HEK293 (cell line): ENCODE results near the gene BOC.

Experiments used
- CTCF ChIA-PET: fragments of 350-600 bp; formaldehyde crosslinking; extraction: SDS; loops from one replicate; lab custom pipeline; 2021; ENCODE audit warnings: antibody characterized with exemption; lab: Yijun Ruan, JAX
- POLR2A ChIA-PET: fragments of 300-600 bp; formaldehyde crosslinking; extraction: SDS; loops from one replicate; lab custom pipeline; 2020; ENCODE audit warnings: antibody characterized with exemption, inconsistent platforms; lab: Yijun Ruan, JAX
- H3K27ac ChIP-seq: fragments of 200-500 bp; sonication (Bioruptor generic); 2 replicates; pipeline ENCODE4 v1.5.1; 2014; ENCODE audit warnings: low read depth, low read length, control low read depth, inconsistent platforms; ENCODE audit errors: extremely low read depth
- H3K36me3 ChIP-seq, 2 experiments: fragments of 200-500 bp in 1 of 2; sonication (Bioruptor generic) in 1 of 2; 1 replicate in 1 of 2; 2 replicates in 1 of 2; pipeline ENCODE4 v1.5.1; 2014 to 2017; ENCODE audit warnings: inconsistent platforms in 2 of 2, low read length in 2 of 2; ENCODE audit not compliant: control insufficient read depth in 2 of 2, insufficient read depth in 1 of 2
- H3K4me1 ChIP-seq: fragments of 200-500 bp; sonication (Bioruptor generic); 2 replicates; pipeline ENCODE4 v1.5.1; 2014; ENCODE audit warnings: mild to moderate bottlenecking, low read length, inconsistent platforms; ENCODE audit not compliant: control insufficient read depth, insufficient read depth
- H3K4me3 ChIP-seq: 2 replicates; pipeline ENCODE4 v1.5.1; 2011; ENCODE audit warnings: low read depth, mild to moderate bottlenecking, control low read depth, low read length, moderate library complexity
- H3K9me3 ChIP-seq: fragments of 200-500 bp; sonication (Bioruptor generic); 2 replicates; pipeline ENCODE4 v1.5.1; 2014; ENCODE audit warnings: low read depth, low read length, inconsistent platforms; ENCODE audit not compliant: control insufficient read depth, insufficient read depth
- ZBTB48 ChIP-seq: fragments of 450-650 bp; formaldehyde crosslinking; IDR thresholded peaks from 2 replicates; pipeline ENCODE4 v1.5.1; 2016; ENCODE audit warnings: missing biosample characterization, missing genetic modification characterization
- ZIC2 ChIP-seq: fragments of 450-650 bp; formaldehyde crosslinking; IDR thresholded peaks from 2 replicates; pipeline ENCODE4 v1.5.1; 2016; ENCODE audit warnings: missing biosample characterization, missing genetic modification characterization
- ZNF157 ChIP-seq: fragments of 450-650 bp; formaldehyde crosslinking; IDR thresholded peaks from 2 replicates; pipeline ENCODE4 v1.5.1; 2016; ENCODE audit warnings: missing biosample characterization, missing genetic modification characterization
- ZNF202 ChIP-seq: fragments of 450-650 bp; formaldehyde crosslinking; IDR thresholded peaks from 2 replicates; pipeline ENCODE4 v1.5.1; 2016; ENCODE audit warnings: missing biosample characterization, missing genetic modification characterization, borderline replicate concordance
- ZNF394 ChIP-seq: fragments of 450-650 bp; formaldehyde crosslinking; IDR thresholded peaks from 2 replicates; pipeline ENCODE4 v1.5.1; 2016; ENCODE audit warnings: missing biosample characterization, missing genetic modification characterization, mild to moderate bottlenecking, moderate library complexity, borderline replicate concordance
- ZNF501 ChIP-seq: fragments of 450-650 bp; formaldehyde crosslinking; IDR thresholded peaks from 2 replicates; pipeline ENCODE4 v1.5.1; 2016; ENCODE audit warnings: missing biosample characterization, missing genetic modification characterization
- ZNF544 ChIP-seq: fragments of 450-650 bp; formaldehyde crosslinking; IDR thresholded peaks from 2 replicates; pipeline ENCODE4 v1.5.0; 2017; ENCODE audit warnings: missing biosample characterization, missing genetic modification characterization
- ZNF548 ChIP-seq: fragments of 450-650 bp; formaldehyde crosslinking; IDR thresholded peaks from 2 replicates; pipeline ENCODE4 v1.5.1; 2016; ENCODE audit warnings: missing biosample characterization, missing genetic modification characterization
- ZNF610 ChIP-seq: fragments of 450-650 bp; formaldehyde crosslinking; IDR thresholded peaks from 2 replicates; pipeline ENCODE4 v1.5.1; 2016; ENCODE audit warnings: missing biosample characterization, missing genetic modification characterization, borderline replicate concordance
- ZNF624 ChIP-seq: fragments of 450-650 bp; formaldehyde crosslinking; IDR thresholded peaks from 2 replicates; pipeline ENCODE4 v1.5.1; 2017; ENCODE audit warnings: missing biosample characterization, missing genetic modification characterization
- ZNF629 ChIP-seq: fragments of 450-650 bp; formaldehyde crosslinking; IDR thresholded peaks from 2 replicates; pipeline ENCODE4 v1.5.1; 2017; ENCODE audit warnings: missing biosample characterization, missing genetic modification characterization
- TF ChIP-seq, protein P1 (sequence below): fragments of 450-650 bp; formaldehyde crosslinking; IDR thresholded peaks from 2 replicates; pipeline ENCODE4 v1.5.1; 2016; ENCODE audit warnings: missing biosample characterization, missing genetic modification characterization, borderline replicate concordance
- TF ChIP-seq, protein P2 (sequence below): fragments of 450-650 bp; formaldehyde crosslinking; IDR thresholded peaks from 2 replicates; pipeline ENCODE4 v1.5.1; 2017; ENCODE audit warnings: missing biosample characterization, missing genetic modification characterization
- TF ChIP-seq, protein P3 (sequence below): fragments of 450-650 bp; formaldehyde crosslinking; IDR thresholded peaks from 2 replicates; pipeline ENCODE4 v1.5.1; 2016; ENCODE audit warnings: missing biosample characterization, missing genetic modification characterization
- TF ChIP-seq, protein P4 (sequence below): fragments of 450-650 bp; formaldehyde crosslinking; IDR thresholded peaks from 2 replicates; pipeline ENCODE4 v1.5.1; 2016; ENCODE audit warnings: missing biosample characterization, missing genetic modification characterization

BOC gene

DNA sequence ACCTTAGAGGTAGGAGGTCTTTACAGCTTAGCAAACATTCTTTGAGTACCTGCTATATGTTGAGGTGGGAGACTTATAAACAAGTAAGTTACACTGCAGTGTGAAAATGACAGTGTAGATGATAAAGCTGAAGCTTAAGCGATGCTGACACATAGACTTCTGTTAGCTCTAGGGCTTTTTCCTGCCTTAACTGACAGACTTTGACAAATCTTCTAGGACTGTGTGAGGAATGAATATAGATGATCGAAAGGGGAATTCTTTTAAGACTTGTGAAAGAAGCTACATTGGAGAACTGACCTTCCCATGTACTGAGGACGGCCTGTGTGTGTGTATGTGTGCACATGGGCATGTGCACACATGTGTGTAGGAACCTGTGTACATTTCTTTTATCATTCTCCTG, 22.7 kb downstream of the BOC start (continued):
- TF ChIP-seq, protein P1, sequence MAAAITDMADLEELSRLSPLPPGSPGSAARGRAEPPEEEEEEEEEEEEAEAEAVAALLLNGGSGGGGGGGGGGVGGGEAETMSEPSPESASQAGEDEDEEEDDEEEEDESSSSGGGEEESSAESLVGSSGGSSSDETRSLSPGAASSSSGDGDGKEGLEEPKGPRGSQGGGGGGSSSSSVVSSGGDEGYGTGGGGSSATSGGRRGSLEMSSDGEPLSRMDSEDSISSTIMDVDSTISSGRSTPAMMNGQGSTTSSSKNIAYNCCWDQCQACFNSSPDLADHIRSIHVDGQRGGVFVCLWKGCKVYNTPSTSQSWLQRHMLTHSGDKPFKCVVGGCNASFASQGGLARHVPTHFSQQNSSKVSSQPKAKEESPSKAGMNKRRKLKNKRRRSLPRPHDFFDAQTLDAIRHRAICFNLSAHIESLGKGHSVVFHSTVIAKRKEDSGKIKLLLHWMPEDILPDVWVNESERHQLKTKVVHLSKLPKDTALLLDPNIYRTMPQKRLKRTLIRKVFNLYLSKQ (tag by site-specific recombination): no peak
- no peak for TF ChIP-seq ZBTB48 (tag by site-specific recombination)

DNA sequence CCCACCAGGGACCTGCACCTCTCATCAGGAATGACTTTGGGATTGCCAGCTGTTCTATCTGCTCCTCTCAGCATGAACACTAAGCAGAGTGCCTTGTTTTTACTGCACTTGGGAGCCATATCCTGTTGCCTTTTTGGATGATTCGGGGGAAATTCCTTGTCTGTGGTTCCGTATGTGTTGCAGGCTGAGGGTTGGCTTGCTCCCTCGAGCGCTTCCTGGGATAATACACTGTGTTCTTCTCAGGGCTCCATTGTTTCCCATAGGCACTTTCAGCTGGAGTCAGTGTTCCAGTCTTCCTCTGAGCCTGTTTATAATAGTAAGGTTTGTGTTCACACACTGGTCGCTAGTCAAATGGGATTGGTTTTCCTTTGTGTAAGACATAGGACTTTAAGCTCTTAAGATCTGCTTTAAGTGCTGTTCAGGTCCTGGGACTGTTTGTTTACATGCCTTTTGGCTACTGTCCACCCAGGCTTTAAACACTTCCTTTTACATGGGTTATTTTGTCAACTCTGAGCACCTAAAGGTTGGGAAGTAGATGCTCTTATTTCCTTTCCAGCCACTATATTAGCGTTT, 23.4 kb downstream of the BOC start:
- no peaks in the 10 kb centered on the region for H3K9me3 ChIP-seq
- CTCF ChIA-PET: interaction anchor here (0.7 kb wide), 1 partner anchor 53 kb away, joined by 4 read pairs; no protein-coding TSS in a partner anchor
- TF ChIP-seq ZNF610 (tag by site-specific recombination) (no peak), ZIC2 (tag by site-specific recombination) (peak; percentile 25; the same call in 1 of the 2 replicates)
- POLR2A ChIA-PET: no interaction called here
- H3K36me3 ChIP-seq: no peaks in the 10 kb centered on the region
- 0 out of 2 replicates have a peak, but pooled peaks cover 3% of the 10 kb centered on the region for H3K4me1 ChIP-seq
- no peak overlapping the region for H3K27ac ChIP-seq
- H3K4me3 ChIP-seq: no peak overlapping the region

DNA sequence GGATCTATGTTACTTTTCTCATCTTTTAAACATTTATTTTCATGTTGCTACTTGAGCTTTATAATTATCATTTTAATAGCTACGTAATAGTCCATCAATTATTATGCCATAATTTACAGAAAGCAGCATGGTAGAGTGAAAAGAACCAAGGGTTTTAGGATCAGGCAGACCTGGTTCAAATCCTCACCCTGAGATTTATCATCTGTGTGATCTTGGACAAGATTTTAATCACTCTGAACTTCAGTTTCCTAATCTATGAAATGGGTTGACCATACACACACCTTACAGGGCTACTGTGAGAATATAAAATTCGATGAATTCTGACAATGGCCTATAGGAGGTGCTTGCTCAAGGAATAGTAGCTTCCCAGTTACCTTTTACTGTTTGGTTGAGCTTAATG, 27.1 kb downstream of the BOC start:
- POLR2A ChIA-PET: no interaction called here
- Histone ChIP-seq H3K9me3 (no peaks in the 10 kb centered on the region), H3K27ac (no peak overlapping the region), H3K4me3 (no peak overlapping the region), H3K36me3 (no peaks in the 10 kb centered on the region), H3K4me1 (peaks cover 3% of the 10 kb centered on the region; the same call in 1 of the 2 replicates)
- TF ChIP-seq ZNF394 (tag by site-specific recombination) (no peak), ZNF157 (tag by site-specific recombination) (no peak), ZNF501 (tag by site-specific recombination) (no peak), ZNF629 (tag by site-specific recombination) (no peak), ZNF624 (tag by site-specific recombination) (no peak), ZNF548 (tag by site-specific recombination) (no peak), ZNF544 (no peak), ZNF202 (tag by site-specific recombination) (no peak)
- TF ChIP-seq, protein P2, sequence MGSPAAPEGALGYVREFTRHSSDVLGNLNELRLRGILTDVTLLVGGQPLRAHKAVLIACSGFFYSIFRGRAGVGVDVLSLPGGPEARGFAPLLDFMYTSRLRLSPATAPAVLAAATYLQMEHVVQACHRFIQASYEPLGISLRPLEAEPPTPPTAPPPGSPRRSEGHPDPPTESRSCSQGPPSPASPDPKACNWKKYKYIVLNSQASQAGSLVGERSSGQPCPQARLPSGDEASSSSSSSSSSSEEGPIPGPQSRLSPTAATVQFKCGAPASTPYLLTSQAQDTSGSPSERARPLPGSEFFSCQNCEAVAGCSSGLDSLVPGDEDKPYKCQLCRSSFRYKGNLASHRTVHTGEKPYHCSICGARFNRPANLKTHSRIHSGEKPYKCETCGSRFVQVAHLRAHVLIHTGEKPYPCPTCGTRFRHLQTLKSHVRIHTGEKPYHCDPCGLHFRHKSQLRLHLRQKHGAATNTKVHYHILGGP: no peak
- TF ChIP-seq, protein P3, sequence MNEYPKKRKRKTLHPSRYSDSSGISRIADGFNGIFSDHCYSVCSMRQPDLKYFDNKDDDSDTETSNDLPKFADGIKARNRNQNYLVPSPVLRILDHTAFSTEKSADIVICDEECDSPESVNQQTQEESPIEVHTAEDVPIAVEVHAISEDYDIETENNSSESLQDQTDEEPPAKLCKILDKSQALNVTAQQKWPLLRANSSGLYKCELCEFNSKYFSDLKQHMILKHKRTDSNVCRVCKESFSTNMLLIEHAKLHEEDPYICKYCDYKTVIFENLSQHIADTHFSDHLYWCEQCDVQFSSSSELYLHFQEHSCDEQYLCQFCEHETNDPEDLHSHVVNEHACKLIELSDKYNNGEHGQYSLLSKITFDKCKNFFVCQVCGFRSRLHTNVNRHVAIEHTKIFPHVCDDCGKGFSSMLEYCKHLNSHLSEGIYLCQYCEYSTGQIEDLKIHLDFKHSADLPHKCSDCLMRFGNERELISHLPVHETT (tag by site-specific recombination): no peak
- TF ChIP-seq, protein P4, sequence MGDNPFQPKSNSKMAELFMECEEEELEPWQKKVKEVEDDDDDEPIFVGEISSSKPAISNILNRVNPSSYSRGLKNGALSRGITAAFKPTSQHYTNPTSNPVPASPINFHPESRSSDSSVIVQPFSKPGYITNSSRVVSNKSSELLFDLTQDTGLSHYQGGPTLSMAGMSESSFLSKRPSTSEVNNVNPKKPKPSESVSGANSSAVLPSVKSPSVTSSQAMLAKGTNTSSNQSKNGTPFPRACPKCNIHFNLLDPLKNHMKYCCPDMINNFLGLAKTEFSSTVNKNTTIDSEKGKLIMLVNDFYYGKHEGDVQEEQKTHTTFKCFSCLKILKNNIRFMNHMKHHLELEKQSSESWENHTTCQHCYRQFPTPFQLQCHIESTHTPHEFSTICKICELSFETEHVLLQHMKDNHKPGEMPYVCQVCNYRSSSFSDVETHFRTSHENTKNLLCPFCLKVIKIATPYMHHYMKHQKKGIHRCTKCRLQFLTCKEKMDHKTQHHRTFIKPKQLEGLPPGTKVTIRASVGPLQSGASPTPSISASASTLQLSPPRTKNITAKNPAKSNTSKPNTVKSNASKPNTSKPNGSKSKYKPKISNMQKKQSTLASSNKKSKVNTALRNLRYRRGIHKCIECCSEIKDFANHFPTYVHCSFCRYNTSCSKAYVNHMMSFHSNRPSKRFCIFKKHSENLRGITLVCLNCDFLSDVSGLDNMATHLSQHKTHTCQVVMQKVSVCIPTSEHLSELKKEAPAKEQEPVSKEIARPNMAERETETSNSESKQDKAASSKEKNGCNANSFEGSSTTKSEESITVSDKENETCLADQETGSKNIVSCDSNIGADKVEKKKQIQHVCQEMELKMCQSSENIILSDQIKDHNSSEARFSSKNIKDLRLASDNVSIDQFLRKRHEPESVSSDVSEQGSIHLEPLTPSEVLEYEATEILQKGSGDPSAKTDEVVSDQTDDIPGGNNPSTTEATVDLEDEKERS (tag by site-specific recombination): no peak
- CTCF ChIA-PET: no interaction called here
